HEK293 (cell line): ENCODE results near the gene ZNF438.

Experiments used
- CTCF ChIP-seq: fragments of 450-650 bp; formaldehyde crosslinking; IDR thresholded peaks from 2 replicates; pipeline ENCODE4 v1.5.1; 2016; ENCODE audit warnings: missing biosample characterization, missing genetic modification characterization
- KLF7 ChIP-seq: fragments of 450-650 bp; formaldehyde crosslinking; IDR thresholded peaks from 2 replicates; pipeline ENCODE4 v1.5.1; 2016; ENCODE audit warnings: missing biosample characterization, missing genetic modification characterization, borderline replicate concordance
- SCRT2 ChIP-seq: fragments of 450-650 bp; formaldehyde crosslinking; IDR thresholded peaks from 2 replicates; pipeline ENCODE4 v1.5.1; 2016; ENCODE audit warnings: missing biosample characterization, missing genetic modification characterization
- ZNF274 ChIP-seq, 2 experiments: fragments of 200-500 bp in 1 of 2; fragments of 450-650 bp in 1 of 2; sonication (Bioruptor generic) in 1 of 2; formaldehyde crosslinking in 1 of 2; IDR thresholded peaks; 2 replicates each; pipeline versions ENCODE4 v1.5.1 to v1.6.1; 2014 to 2016; ENCODE audit warnings: borderline replicate concordance in 1 of 2, inconsistent platforms in 1 of 2, low read length in 1 of 2, missing biosample characterization in 1 of 2, missing genetic modification characterization in 1 of 2
- ZNF302 ChIP-seq: fragments of 450-650 bp; formaldehyde crosslinking; IDR thresholded peaks from 2 replicates; pipeline ENCODE4 v1.5.1; 2016; ENCODE audit warnings: missing biosample characterization, missing genetic modification characterization, low read depth
- ZNF830 ChIP-seq: fragments of 450-650 bp; IDR thresholded peaks from 2 replicates; pipeline ENCODE4 v1.5.0; 2018; ENCODE audit warnings: missing biosample characterization, missing genetic modification characterization, low read depth, mild to moderate bottlenecking, moderate library complexity

DNA sequence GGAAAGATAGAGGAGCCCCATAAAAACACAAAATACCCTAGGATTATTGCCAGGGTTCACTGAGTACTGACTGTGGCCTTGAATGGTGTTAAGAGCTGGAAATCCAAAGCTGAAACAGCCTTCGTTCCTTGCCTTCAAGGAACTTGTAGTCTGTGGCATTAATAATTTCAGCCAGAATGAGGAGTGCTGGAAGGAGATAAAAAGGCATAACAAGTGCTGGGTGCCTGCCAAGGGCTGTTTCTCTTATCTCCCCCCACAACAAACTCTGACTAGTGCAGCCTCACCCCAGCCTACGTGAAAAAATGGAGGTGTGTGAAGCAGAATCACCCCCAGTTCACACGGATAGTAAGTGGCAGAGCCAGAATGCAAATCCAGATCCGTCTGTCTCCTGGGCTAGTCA lies 203.0 kb downstream of the ZNF438 start:
- TF ChIP-seq ZNF302 (tag by site-specific recombination) = no peak
- no peak for TF ChIP-seq CTCF (tag by site-specific recombination)
- no peak for TF ChIP-seq ZNF830 (tag by site-specific recombination)
- no peak for TF ChIP-seq ZNF274 (IDR thresholded peaks at IDR 0.05; ENCODE audit: low read length)
- TF ChIP-seq ZNF274 (tag by site-specific recombination; IDR thresholded peaks at IDR 0.05; ENCODE audit: borderline replicate concordance) = no peak
- TF ChIP-seq SCRT2 (tag by site-specific recombination) = no peak
- no peak for TF ChIP-seq KLF7
